IMR-90 (cell line): ENCODE data around the gene MRTFA. TPM values are rescaled to one million over a fixed set of nuclear protein-coding genes. Genes with fewer than 3 reads are reported as not detected.
A peak's percentile ranks its signal among the peaks of the same experiment; 100 is the strongest.

ENCODE experiments used
- ATAC-seq: fragments of 200-7000 bp; cut with Tn5 transposase; 2 replicates; pipeline ENCODE4 v1.9.1; 2020; ENCODE audit warnings: low read depth, mild to moderate bottlenecking, moderate library complexity
- BruUV-seq: library from RNA; stranded (reverse); fragments of 400-500 nt; replicated peaks from 2 replicates; lab custom pipeline; 2021; lab: Mats Ljungman, UMichigan
- CTCF ChIA-PET: fragments of 300-600 bp; formaldehyde crosslinking; extraction: SDS; loops from one replicate; lab custom pipeline; 2021; ENCODE audit warnings: antibody characterized with exemption; lab: Yijun Ruan, JAX
- POLR2A ChIA-PET: fragments of 300-600 bp; sonication (Branson Sonifier 250); formaldehyde crosslinking; loops from one replicate; lab custom pipeline; 2022; ENCODE audit warnings: antibody characterized with exemption; ENCODE audit not compliant: unreplicated experiment; lab: Charles Lee
- DNase-seq: peaks from one replicate; pipeline ENCODE4 v3.0.0; 2013
- H2AFZ ChIP-seq: replicated peaks from 2 replicates; pipeline ENCODE3; 2013; ENCODE audit warnings: low read length, mild to moderate bottlenecking; ENCODE audit not compliant: poor library complexity
- H2AK5ac ChIP-seq: 2 replicates; pipeline ENCODE4 v1.6.1; 2013; ENCODE audit warnings: low read depth, low read length, inconsistent platforms
- H2AK9ac ChIP-seq: replicated peaks from 2 replicates; pipeline ENCODE3; 2013; ENCODE audit warnings: mild to moderate bottlenecking, low read depth, low read length, moderate library complexity; ENCODE audit not compliant: poor library complexity
- H2BK120ac ChIP-seq: 2 replicates; pipeline ENCODE4 v1.6.1; 2013; ENCODE audit warnings: low read depth, low read length, inconsistent platforms
- H2BK15ac ChIP-seq: 3 replicates; pipeline ENCODE4 v1.6.1; 2013; ENCODE audit warnings: low read depth, low read length, inconsistent platforms
- H2BK20ac ChIP-seq: 2 replicates; pipeline ENCODE4 v1.6.1; 2013; ENCODE audit warnings: low read depth, mild to moderate bottlenecking, inconsistent platforms, low read length, moderate library complexity
- H2BK5ac ChIP-seq: 2 replicates; pipeline ENCODE4 v1.6.1; 2013; ENCODE audit warnings: mild to moderate bottlenecking, low read depth, low read length, inconsistent platforms; ENCODE audit not compliant: poor library complexity, severe bottlenecking
- H3K14ac ChIP-seq: replicated peaks from 2 replicates; pipeline ENCODE4 v1.6.1; 2013; ENCODE audit warnings: low read depth, low read length, inconsistent platforms
- H3K18ac ChIP-seq: 2 replicates; pipeline ENCODE4 v1.6.1; 2013; ENCODE audit warnings: low read depth, low read length, control low read depth
- H3K23ac ChIP-seq: 2 replicates; pipeline ENCODE4 v1.6.1; 2013; ENCODE audit warnings: low read depth, low read length, inconsistent platforms
- H3K27ac ChIP-seq: 2 replicates; pipeline ENCODE4 v1.5.1; 2013; ENCODE audit warnings: mild to moderate bottlenecking, control low read depth, low read length; ENCODE audit not compliant: insufficient read depth
- H3K27me3 ChIP-seq: 2 replicates; pipeline ENCODE4 v1.6.1; 2013; ENCODE audit warnings: low read length; ENCODE audit not compliant: control insufficient read depth, insufficient read depth
- H3K36me3 ChIP-seq: 2 replicates; pipeline ENCODE4 v1.6.1; 2013; ENCODE audit warnings: low read length, mixed read lengths; ENCODE audit not compliant: control insufficient read depth, insufficient read depth
- H3K4ac ChIP-seq: 2 replicates; pipeline ENCODE4 v1.6.1; 2013; ENCODE audit warnings: low read depth, low read length, inconsistent platforms
- H3K4me1 ChIP-seq: 2 replicates; pipeline ENCODE4 v1.6.1; 2013; ENCODE audit warnings: low read length, mixed read lengths; ENCODE audit not compliant: control insufficient read depth, insufficient read depth
- H3K4me2 ChIP-seq: 2 replicates; pipeline ENCODE4 v1.6.1; 2013; ENCODE audit warnings: low read depth, mild to moderate bottlenecking, control low read depth, low read length, moderate library complexity
- H3K4me3 ChIP-seq: 2 replicates; pipeline ENCODE4 v1.5.1; 2013; ENCODE audit warnings: low read depth, mild to moderate bottlenecking, control low read depth, low read length, moderate library complexity; ENCODE audit not compliant: insufficient read depth
- H3K56ac ChIP-seq: 2 replicates; pipeline ENCODE4 v1.6.1; 2013; ENCODE audit warnings: low read length, inconsistent platforms; ENCODE audit not compliant: insufficient read depth; ENCODE audit errors: extremely low read depth
- H3K79me1 ChIP-seq, 2 experiments: 2 replicates each; pipeline ENCODE4 v1.6.1; 2013; ENCODE audit warnings: low read length in 2 of 2, inconsistent platforms in 1 of 2, low read depth in 1 of 2
- H3K9ac ChIP-seq: 2 replicates; pipeline ENCODE4 v1.6.1; 2013; ENCODE audit warnings: low read depth, low read length, control low read depth
- H3K9me1 ChIP-seq: 2 replicates; pipeline ENCODE4 v1.6.1; 2013; ENCODE audit warnings: low read length, inconsistent platforms; ENCODE audit not compliant: insufficient read depth
- H3K9me3 ChIP-seq: 2 replicates; pipeline ENCODE4 v1.6.1; 2013; ENCODE audit warnings: low read length; ENCODE audit not compliant: control insufficient read depth, insufficient read depth
- H4K20me1 ChIP-seq: 2 replicates; pipeline ENCODE4 v1.6.1; 2013; ENCODE audit warnings: low read length, inconsistent platforms; ENCODE audit not compliant: insufficient read depth
- H4K5ac ChIP-seq: 2 replicates; pipeline ENCODE4 v1.6.1; 2013; ENCODE audit warnings: mild to moderate bottlenecking, low read depth, low read length, control low read depth
- H4K8ac ChIP-seq, 2 experiments: 2 replicates each; pipeline ENCODE4 v1.6.1; 2013; ENCODE audit warnings: low read depth in 2 of 2, low read length in 2 of 2, control low read depth in 1 of 2, inconsistent platforms in 1 of 2
- H4K91ac ChIP-seq: 2 replicates; pipeline ENCODE4 v1.6.1; 2013; ENCODE audit warnings: low read depth, low read length, inconsistent platforms; ENCODE audit not compliant: insufficient read depth
- FOS ChIP-seq: fragments of 150-350 bp; IDR thresholded peaks from 2 replicates; pipeline ENCODE4 v1.6.1; 2016; ENCODE audit warnings: low read depth, low read length
- MAFK ChIP-seq: IDR thresholded peaks from 2 replicates; pipeline ENCODE4 v1.6.1; 2012; ENCODE audit warnings: low read depth, low read length, improper control_type of control experiment
- MXI1 ChIP-seq: IDR thresholded peaks from 2 replicates; pipeline ENCODE4 v1.6.1; 2012; ENCODE audit warnings: low read depth, mild to moderate bottlenecking, low read length, moderate library complexity, borderline replicate concordance
- RCOR1 ChIP-seq: IDR thresholded peaks from 2 replicates; pipeline ENCODE4 v1.6.1; 2012; ENCODE audit warnings: mild to moderate bottlenecking, low read length, improper control_type of control experiment; ENCODE audit not compliant: insufficient replicate concordance
- WGBS, 2 experiments: methylation state at CpG; one replicate each; pipeline versions ENCODE4 v1.1.5 to v1.1.7; 2013; ENCODE audit warnings: missing lambda C conversion rate in 2 of 2; ENCODE audit not compliant: insufficient read length in 1 of 2; ENCODE audit errors: extremely low coverage in 2 of 2; 5-methylcytosine and 5-hydroxymethylcytosine counted together
- dilution Hi-C: fragments of 300-500 bp; cut with HindIII; formaldehyde crosslinking; loops from one replicate; pipeline ENCODE4 v1.14.3; 2018; ENCODE audit warnings: low sequenced_read_pairs; ENCODE audit not compliant: unreplicated experiment
- in situ Hi-C: fragments of 300-500 bp; cut with MboI; formaldehyde crosslinking; loops from 3 replicates; pipeline ENCODE4 v1.14.3; 2019; ENCODE audit warnings: low sequenced_read_pairs, inconsistent platforms, mixed read lengths
- intact Hi-C: fragments of 100-400 bp; cut with micrococcal nuclease; formaldehyde crosslinking; loops from 2 replicates; pipeline ENCODE4 v1.10.0; 2022
- polyA plus RNA-seq, 3 experiments: library from polyadenylated mRNA; depleted of rRNA; stranded (reverse); fragments of >200 nt; gene quantifications; 2 replicates each; pipeline ENCODE4 v1.2.3, GENCODE V29; 2012; ENCODE audit warnings: low replicate concordance in 1 of 3
- total RNA-seq: library from RNA; depleted of rRNA; stranded (reverse); fragments of >200 nt; gene quantifications from 2 replicates; pipeline ENCODE4 v1.2.3, GENCODE V29; 2012

Gene MRTFA
- total and polyA plus RNA-seq, 2 of the 4 experiments (the other 2 are of a cell fraction) = 12.5 to 17.2 TPM

- TF ChIP-seq MXI1 (no peak), MAFK (peak; percentile 62), RCOR1 (peak; percentile 33), FOS (peak; percentile 8; the same call in 1 of the 2 replicates)
- H4K20me1 ChIP-seq = peaks cover 43% of the 10 kb centered on the region
- dilution Hi-C loops (no loop called here), intact Hi-C loops (no loop called here), in situ Hi-C loops (loop anchor here (25.0 kb wide), 1 partner anchor 461 kb away; no protein-coding TSS in a partner anchor)
- peaks cover 28 to 89% of the 10 kb centered on the region in 2 experiments for H3K79me1 ChIP-seq
- no peak overlapping the region for H3K4me3 ChIP-seq
- H3K36me3 ChIP-seq = peaks cover 75% of the 10 kb centered on the region
- H3K4me2 ChIP-seq = no peak overlapping the region
- H4K5ac ChIP-seq = no peak overlapping the region
- POLR2A ChIA-PET = no interaction called here
- DNase-seq = peak; percentile 88
- BruUV-seq = no TSS peak
- H3K4me1 ChIP-seq = peaks cover 5% of the 10 kb centered on the region; the same call in 1 of the 2 replicates
- H4K91ac ChIP-seq = no peak overlapping the region
- H2BK120ac ChIP-seq = no peak overlapping the region
- ATAC-seq = peak; percentile 50
- no peak overlapping the region for H2AFZ ChIP-seq
- no peak overlapping the region for H3K14ac ChIP-seq
- H3K27me3 ChIP-seq = no peaks in the 10 kb centered on the region
- H3K18ac ChIP-seq = no peak overlapping the region
- no peak overlapping the region for H4K8ac ChIP-seq
- no peak overlapping the region for H3K27ac ChIP-seq
- H3K56ac ChIP-seq = no peak overlapping the region
- 0 out of 2 replicates have a peak overlapping the region, but pooled peaks have one; percentile 52 for H3K23ac ChIP-seq
- no peak overlapping the region for H2BK5ac ChIP-seq
- no peak overlapping the region for H2BK15ac ChIP-seq
- no peak overlapping the region for H3K9ac ChIP-seq
- CTCF ChIA-PET = interaction anchor here (1.1 to 1.4 kb wide), 2 partner anchors 10 to 30 kb away, joined by 3 to 5 read pairs; no protein-coding TSS in a partner anchor
- H3K9me3 ChIP-seq = no peaks in the 10 kb centered on the region
- H2AK9ac ChIP-seq = peak overlapping the region; percentile 6
- no peak overlapping the region for H2BK20ac ChIP-seq
- WGBS, 2 experiments = 77% methylated on average over 4 of the region's 9 CpGs; no CpG with 5 or more reads in 1 of the 2 experiments
- H2AK5ac ChIP-seq = no peak overlapping the region
- H3K4ac ChIP-seq = no peak overlapping the region
- H3K9me1 ChIP-seq = peaks cover 30% of the 10 kb centered on the region
These were observed 209.8 kb downstream of the MRTFA start for GRCh38 chr22:40426594-40427333.
